CD4-positive, alpha-beta T cell treated with Interleukin-15 for 1 hour (primary cell): Measurements from ENCODE around the gene RBM8A.

Source experiments
- DNase-seq: peaks from one replicate; pipeline ENCODE4 v3.0.0-alpha.2; 2020

RBM8A gene

GRCh38 chr1:145912128-145912641, 15.1 kb downstream of the RBM8A start:
- DNase-seq, result no peak

GRCh38 chr1:145908653-145909052, 18.6 kb downstream of the RBM8A start:
- no peak for DNase-seq

GRCh38 chr1:145906954-145907753, 20.1 kb downstream of the RBM8A start:
- no peak for DNase-seq

- DNase-seq, result no peak
Measured at GRCh38 chr1:145901312-145902021, 25.8 kb downstream of the RBM8A start.

GRCh38 chr1:145898756-145899155, 28.5 kb downstream of the RBM8A start:
- DNase-seq, result no peak

GRCh38 chr1:145897969-145898368, 29.3 kb downstream of the RBM8A start:
- no peak for DNase-seq

- no peak for DNase-seq
Measured at GRCh38 chr1:145895471-145895870, 31.8 kb downstream of the RBM8A start.

- no peak for DNase-seq
Measured at GRCh38 chr1:145893306-145894055, 33.8 kb downstream of the RBM8A start.

- DNase-seq, result no peak
Measured at GRCh38 chr1:145892486-145893087, 34.7 kb downstream of the RBM8A start.

- peak; percentile 47 for DNase-seq
Measured at GRCh38 chr1:145891587-145892485, 35.4 kb downstream of the RBM8A start.

GRCh38 chr1:145891143-145891542, 36.1 kb downstream of the RBM8A start:
- no peak for DNase-seq

- no peak for DNase-seq
Measured at GRCh38 chr1:145889722-145890121, 37.6 kb downstream of the RBM8A start.

GRCh38 chr1:145887631-145888030, 39.7 kb downstream of the RBM8A start:
- no peak for DNase-seq

GRCh38 chr1:145886816-145887215, 40.5 kb downstream of the RBM8A start:
- DNase-seq, result no peak

- DNase-seq, result no peak
Measured at GRCh38 chr1:145886390-145886789, 40.9 kb downstream of the RBM8A start.

GRCh38 chr1:145885738-145886287, 41.5 kb downstream of the RBM8A start, which contains the start of gene ANKRD35:
ANKRD35 (minus strand) TSS chr1:145885866; CDS start chr1:145885758, 108 bp downstream.
- peak; percentile 87 for DNase-seq

GRCh38 chr1:145884675-145885074, 42.6 kb downstream of the RBM8A start:
- no peak for DNase-seq

- DNase-seq, result no peak
Measured at GRCh38 chr1:145879775-145880174, 47.5 kb downstream of the RBM8A start.

GRCh38 chr1:145878724-145879123, 48.6 kb downstream of the RBM8A start:
- no peak for DNase-seq

GRCh38 chr1:145877923-145878486, 49.3 kb downstream of the RBM8A start:
- no peak for DNase-seq

GRCh38 chr1:145874646-145875045, 52.6 kb downstream of the RBM8A start:
- DNase-seq, result no peak
